ENCODE measurements around the gene HS6ST2. TPM values are rescaled to one million over a fixed set of nuclear protein-coding genes. Genes with fewer than 3 reads are reported as not detected.
"Not testable (repeated sequence)": the region's sequence is repeated elsewhere in the genome, so short reads cannot be mapped to it uniquely, and the experiment has no call there.

HS6ST2 gene
- total RNA-seq, 1 donor from 2014 or later = 1.1 TPM

DNA sequence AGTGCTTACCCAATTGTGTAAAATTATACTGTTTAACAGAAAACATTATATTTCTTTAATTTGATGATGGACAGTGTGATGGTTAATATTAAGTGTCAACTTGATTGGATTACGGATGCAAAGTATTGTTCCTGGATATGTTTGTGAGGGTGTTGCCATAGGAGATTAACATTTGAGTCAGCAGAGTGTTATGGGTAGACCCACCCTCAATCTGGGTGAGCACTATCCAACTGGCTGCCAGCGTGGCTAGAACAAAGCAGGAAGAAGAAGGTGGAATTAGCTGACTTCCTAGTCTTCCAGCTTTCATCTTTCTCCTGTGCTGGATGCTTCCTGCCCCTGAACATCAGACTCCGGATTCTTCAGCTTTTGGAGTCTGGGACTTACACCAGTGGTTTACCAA, 42.1 kb downstream of the HS6ST2 start:
- intact Hi-C loops (cut with micrococcal nuclease) = no loop called here
- peaks cover 3% of the 10 kb centered on the region for H3K27me3 Mint-ChIP-seq (ENCODE audit: insufficient read depth)
- no peak overlapping the region for H3K4me3 Mint-ChIP-seq
- H3K9me3 Mint-ChIP-seq = no peaks in the 10 kb centered on the region
- no peaks in the 10 kb centered on the region for H3K36me3 Mint-ChIP-seq (ENCODE audit: low read depth)
- no peak for DNase-seq (ENCODE audit: low spot score)
- H3K27ac Mint-ChIP-seq = no peak overlapping the region
- H3K4me1 Mint-ChIP-seq (ENCODE audit: low read depth) = no peaks in the 10 kb centered on the region

GRCh38 chrX:132909643-132910042, 48.8 kb downstream of the HS6ST2 start:
- intact Hi-C loops (cut with micrococcal nuclease) = no loop called here
- DNase-seq (ENCODE audit: low spot score) = no peak
- no peak overlapping the region for H3K4me3 Mint-ChIP-seq

GRCh38 chrX:132908891-132909290, 49.5 kb downstream of the HS6ST2 start:
- DNase-seq (ENCODE audit: low spot score) = no peak
- Mint-ChIP-seq H3K27ac (no peak overlapping the region), H3K36me3 (ENCODE audit: low read depth) (no peaks in the 10 kb centered on the region), H3K4me3 (no peak overlapping the region), H3K9me3 (no peaks in the 10 kb centered on the region), H3K27me3 (ENCODE audit: insufficient read depth) (no peaks in the 10 kb centered on the region), H3K4me1 (ENCODE audit: low read depth) (no peaks in the 10 kb centered on the region)
- intact Hi-C loops (cut with micrococcal nuclease) = no loop called here

More at GRCh38 chrX:132909643-132910042, 48.8 kb downstream of the HS6ST2 start:
- H3K4me1 Mint-ChIP-seq (ENCODE audit: low read depth) = no peaks in the 10 kb centered on the region
- H3K9me3 Mint-ChIP-seq = no peaks in the 10 kb centered on the region
- no peaks in the 10 kb centered on the region for H3K36me3 Mint-ChIP-seq (ENCODE audit: low read depth)
- H3K27me3 Mint-ChIP-seq (ENCODE audit: insufficient read depth) = no peaks in the 10 kb centered on the region
- H3K27ac Mint-ChIP-seq = no peak overlapping the region

- intact Hi-C loops (cut with micrococcal nuclease) = no loop called here
- no peaks in the 10 kb centered on the region for H3K9me3 Mint-ChIP-seq
These were observed 57.7 kb downstream of the HS6ST2 start for GRCh38 chrX:132900633-132901293.

DNA sequence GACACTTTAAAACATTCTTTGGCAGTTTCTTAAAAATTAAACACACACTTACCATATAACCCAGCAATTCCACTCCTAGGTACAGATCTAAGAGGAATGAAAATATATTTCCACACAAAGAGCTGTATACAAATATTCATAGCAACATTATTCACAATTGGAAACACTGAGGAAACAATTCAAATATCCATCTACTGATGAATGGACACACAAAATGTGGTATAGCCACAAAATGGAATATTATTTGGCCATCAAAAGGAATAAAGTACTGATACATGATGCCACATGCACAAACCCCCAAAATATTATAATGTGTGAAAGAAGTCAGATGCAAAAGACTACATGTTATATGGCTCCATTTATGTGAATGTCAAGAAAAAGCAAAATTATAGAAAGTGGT, 70.9 kb downstream of the HS6ST2 start:
- H3K4me3 Mint-ChIP-seq = no peak overlapping the region
- H3K36me3 Mint-ChIP-seq (ENCODE audit: low read depth) = no peaks in the 10 kb centered on the region
- DNase-seq (ENCODE audit: low spot score) = no peak
- peaks cover 2% of the 10 kb centered on the region for H3K27me3 Mint-ChIP-seq (ENCODE audit: insufficient read depth)
- H3K9me3 Mint-ChIP-seq = no peaks in the 10 kb centered on the region
- intact Hi-C loops (cut with micrococcal nuclease) = no loop called here
- H3K27ac Mint-ChIP-seq = no peak overlapping the region
- H3K4me1 Mint-ChIP-seq (ENCODE audit: low read depth) = no peaks in the 10 kb centered on the region

More at GRCh38 chrX:132900633-132901293, 57.7 kb downstream of the HS6ST2 start:
- no peak for DNase-seq (ENCODE audit: low spot score)
- Mint-ChIP-seq H3K27me3 (ENCODE audit: insufficient read depth) (no peaks in the 10 kb centered on the region), H3K27ac (no peak overlapping the region), H3K4me1 (ENCODE audit: low read depth) (no peaks in the 10 kb centered on the region), H3K4me3 (no peak overlapping the region), H3K36me3 (ENCODE audit: low read depth) (no peaks in the 10 kb centered on the region)

- DNase-seq (ENCODE audit: low spot score) = no peak
- H3K36me3 Mint-ChIP-seq (ENCODE audit: low read depth) = no peaks in the 10 kb centered on the region
- H3K27ac Mint-ChIP-seq = no peak overlapping the region
- peaks cover 2% of the 10 kb centered on the region for H3K27me3 Mint-ChIP-seq (ENCODE audit: insufficient read depth)
- no peak overlapping the region for H3K4me3 Mint-ChIP-seq
- intact Hi-C loops (cut with micrococcal nuclease) = no loop called here
- no peaks in the 10 kb centered on the region for H3K4me1 Mint-ChIP-seq (ENCODE audit: low read depth)
- H3K9me3 Mint-ChIP-seq = no peaks in the 10 kb centered on the region
These were observed 75.0 kb downstream of the HS6ST2 start for GRCh38 chrX:132883358-132883915.

- H3K4me3 Mint-ChIP-seq; H3K9me3 Mint-ChIP-seq; H3K27me3 Mint-ChIP-seq (ENCODE audit: insufficient read depth); H3K36me3 Mint-ChIP-seq (ENCODE audit: low read depth); H3K4me1 Mint-ChIP-seq (ENCODE audit: low read depth); H3K27ac Mint-ChIP-seq; DNase-seq (ENCODE audit: low spot score); intact Hi-C loops (cut with micrococcal nuclease): not testable (repeated sequence)
These were observed 77.7 kb downstream of the HS6ST2 start for GRCh38 chrX:132880753-132881152.

DNA sequence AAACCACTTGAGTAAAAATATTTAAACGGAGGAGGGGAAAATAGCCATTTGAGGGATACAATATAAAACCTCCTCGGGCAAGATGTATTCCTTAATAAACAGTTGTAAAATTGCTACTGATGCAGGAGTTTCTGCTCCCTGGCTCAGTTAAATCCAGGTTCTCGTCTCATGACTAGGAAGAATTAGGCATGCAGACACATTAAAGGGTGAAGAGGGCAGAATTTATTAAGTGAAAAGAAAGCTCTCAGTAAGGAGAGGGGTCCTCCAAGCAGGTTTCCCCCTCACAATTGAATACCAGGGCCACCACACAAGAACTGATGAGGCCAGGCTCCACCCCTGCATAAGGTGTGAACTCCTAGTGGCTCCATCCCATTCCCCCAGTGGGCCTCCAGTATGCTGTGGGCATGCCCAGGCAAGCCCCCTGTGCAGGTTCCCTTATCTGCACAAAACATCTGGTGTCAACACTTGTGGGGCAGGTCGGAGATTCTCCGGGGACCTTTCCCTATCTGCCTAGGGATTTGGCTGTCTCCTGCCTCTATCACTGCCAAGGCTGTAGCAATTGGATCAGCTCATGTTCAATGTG, 80.4 kb downstream of the HS6ST2 start:
- DNase-seq (ENCODE audit: low spot score) = no peak
- no peaks in the 10 kb centered on the region for H3K4me1 Mint-ChIP-seq (ENCODE audit: low read depth)
- no peaks in the 10 kb centered on the region for H3K36me3 Mint-ChIP-seq (ENCODE audit: low read depth)
- H3K9me3 Mint-ChIP-seq = no peaks in the 10 kb centered on the region
- no peak overlapping the region for H3K4me3 Mint-ChIP-seq
- intact Hi-C loops (cut with micrococcal nuclease) = no loop called here
- H3K27me3 Mint-ChIP-seq (ENCODE audit: insufficient read depth) = no peaks in the 10 kb centered on the region
- H3K27ac Mint-ChIP-seq = no peak overlapping the region

DNA sequence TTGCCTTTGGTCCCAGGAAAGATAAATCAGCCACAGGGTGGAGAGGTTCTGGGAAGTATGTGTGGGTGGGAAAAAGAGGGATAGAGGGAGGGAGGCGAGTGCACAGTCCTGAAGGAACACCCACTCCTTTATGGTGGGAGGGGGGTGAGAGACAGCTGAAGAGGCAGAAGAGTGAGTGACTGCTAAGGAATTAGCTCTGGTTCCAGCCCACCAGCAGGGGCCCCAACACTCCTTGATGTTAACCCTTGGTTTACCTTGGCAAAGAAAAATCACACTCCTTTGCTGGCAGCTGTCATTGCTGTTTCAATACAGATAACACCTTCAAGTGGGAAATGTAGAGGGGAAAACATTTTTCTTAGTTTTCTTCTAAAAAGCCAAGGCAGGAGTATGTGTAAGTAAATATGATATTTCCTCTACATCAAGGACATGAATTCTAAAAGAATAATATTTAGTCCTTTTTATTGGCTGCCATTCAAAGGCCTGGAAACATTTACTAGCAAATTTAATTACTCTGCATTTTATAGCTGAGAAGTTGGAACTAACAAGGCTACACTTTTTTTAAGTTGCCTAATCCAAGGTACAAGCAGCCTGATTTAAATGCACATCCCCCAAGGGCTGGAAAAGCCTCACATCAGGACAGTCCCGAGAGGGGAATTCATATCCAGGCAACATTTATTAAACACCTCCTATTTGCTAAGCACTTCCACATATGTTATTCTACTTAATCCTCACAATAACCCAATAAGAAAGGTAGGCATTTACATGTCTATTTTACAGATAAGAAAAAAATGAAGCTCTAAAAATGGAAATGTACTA, 81.7 kb downstream of the HS6ST2 start:
- no peak for DNase-seq (ENCODE audit: low spot score)
- Mint-ChIP-seq H3K36me3 (ENCODE audit: low read depth) (no peaks in the 10 kb centered on the region), H3K27ac (no peak overlapping the region), H3K27me3 (ENCODE audit: insufficient read depth) (no peaks in the 10 kb centered on the region), H3K4me1 (ENCODE audit: low read depth) (no peaks in the 10 kb centered on the region), H3K4me3 (no peak overlapping the region), H3K9me3 (no peaks in the 10 kb centered on the region)
- intact Hi-C loops (cut with micrococcal nuclease) = no loop called here

DNA sequence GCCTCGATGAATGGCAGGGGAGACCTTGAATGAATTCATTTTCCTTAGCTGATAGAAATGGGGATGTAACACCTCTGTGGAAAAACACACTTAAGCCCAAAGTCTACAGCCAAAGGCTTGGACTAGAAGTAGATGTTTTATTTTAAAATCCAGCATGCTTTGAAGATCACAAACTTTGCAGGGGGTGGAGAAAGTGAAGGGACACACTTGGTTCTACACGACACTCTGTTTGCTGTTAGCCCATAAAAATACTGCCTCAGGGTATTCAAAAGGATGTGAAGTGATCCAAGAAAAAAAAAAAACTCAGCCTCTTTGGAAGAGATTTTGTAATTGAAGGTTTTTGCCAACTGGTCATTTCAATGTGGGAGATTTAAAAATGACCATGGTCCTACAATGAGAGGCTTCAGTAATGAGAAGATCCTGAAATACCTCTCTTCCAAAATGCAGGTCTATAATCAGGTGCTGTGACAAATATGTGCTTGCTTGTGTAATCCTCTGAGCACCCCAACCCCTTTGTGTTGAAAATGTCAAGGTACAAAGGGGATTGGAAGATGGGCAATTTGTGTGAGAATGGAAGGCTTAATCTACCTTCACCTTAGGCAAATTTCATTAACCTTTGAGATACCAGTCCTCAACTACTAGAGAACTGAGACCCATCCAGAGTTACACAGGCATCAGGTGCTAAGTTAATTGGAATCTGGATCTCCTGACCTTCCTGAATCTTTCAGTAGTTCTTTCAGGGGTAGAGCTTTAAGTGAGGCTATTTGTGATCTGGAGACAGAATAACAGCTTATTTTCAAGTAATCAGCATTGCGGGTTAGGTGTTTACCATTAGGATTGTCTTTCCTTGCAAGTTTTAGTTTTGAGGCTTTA, 82.5 kb downstream of the HS6ST2 start:
- no peak for DNase-seq (ENCODE audit: low spot score)
- Mint-ChIP-seq H3K4me1 (ENCODE audit: low read depth) (no peaks in the 10 kb centered on the region), H3K9me3 (no peaks in the 10 kb centered on the region), H3K27me3 (ENCODE audit: insufficient read depth) (no peaks in the 10 kb centered on the region), H3K36me3 (ENCODE audit: low read depth) (no peaks in the 10 kb centered on the region), H3K4me3 (no peak overlapping the region), H3K27ac (no peak overlapping the region)
- intact Hi-C loops (cut with micrococcal nuclease) = no loop called here

GRCh38 chrX:132862562-132862961, 95.9 kb downstream of the HS6ST2 start:
- H3K27ac Mint-ChIP-seq = no peak overlapping the region
- H3K4me1 Mint-ChIP-seq (ENCODE audit: low read depth) = peaks cover 19% of the 10 kb centered on the region
- peaks cover 3% of the 10 kb centered on the region for H3K27me3 Mint-ChIP-seq (ENCODE audit: insufficient read depth)
- peaks cover 18% of the 10 kb centered on the region for H3K9me3 Mint-ChIP-seq
- no peak for DNase-seq (ENCODE audit: low spot score)
- no peak overlapping the region for H3K4me3 Mint-ChIP-seq
- H3K36me3 Mint-ChIP-seq (ENCODE audit: low read depth) = peaks cover 6% of the 10 kb centered on the region
- intact Hi-C loops (cut with micrococcal nuclease) = no loop called here

DNA sequence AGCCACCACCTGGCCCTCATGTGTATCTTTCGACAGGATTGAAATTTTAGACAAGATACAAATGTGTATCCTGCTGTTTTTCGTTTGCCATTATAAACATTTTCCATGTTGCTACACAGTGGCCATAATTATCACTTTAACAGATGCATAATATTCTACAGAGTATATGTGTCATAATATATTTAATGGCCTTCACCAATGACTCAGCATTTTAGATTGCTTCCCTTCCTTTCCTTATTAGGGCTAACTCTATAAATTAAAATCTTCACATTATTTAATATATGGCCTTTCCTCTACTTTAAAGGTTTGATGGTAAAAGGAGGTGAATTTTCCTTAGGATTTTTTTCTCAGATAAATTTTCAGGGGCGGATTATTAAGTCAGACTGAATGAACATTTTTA, 97.4 kb downstream of the HS6ST2 start:
- peaks cover 3% of the 10 kb centered on the region for H3K27me3 Mint-ChIP-seq (ENCODE audit: insufficient read depth)

More for the DNA sequence above, 97.4 kb downstream of the HS6ST2 start:
- intact Hi-C loops (cut with micrococcal nuclease) = no loop called here
- Mint-ChIP-seq H3K4me3 (no peak overlapping the region), H3K4me1 (ENCODE audit: low read depth) (peaks cover 21% of the 10 kb centered on the region), H3K27ac (no peak overlapping the region), H3K9me3 (peaks cover 20% of the 10 kb centered on the region), H3K36me3 (ENCODE audit: low read depth) (peaks cover 8% of the 10 kb centered on the region)
- no peak for DNase-seq (ENCODE audit: low spot score)

All from activated T-helper 1 cell treated with anti-CD3 and anti-CD28 coated beads, Interleukin-12 subunit alpha, Interleukin-12 subunit beta, Interleukin-2, Interleukin-4 antibody, amounts not matched to agents 30 ng/mL and 10 ng/mL and 1 ng/mL, durations not matched to agents 14 hours and 24 hours and 36 hours (primary cell).